Esophagus mucosa (tissue), 1 donor: ENCODE results near the gene S100A14. TPM values are rescaled to one million over a fixed set of nuclear protein-coding genes. Genes with fewer than 3 reads are reported as not detected.

Source experiments
- ATAC-seq: fragments of 200-7000 bp; cut with Tn5 transposase; one replicate; pipeline ENCODE4 v1.9.1; 2020
- total RNA-seq: library from RNA; stranded (reverse); gene quantifications from one replicate; pipeline ENCODE4 v1.2.4, GENCODE V29; 2023
- donor health status: DM: yes; HTN: yes; CAD: no.

S100A14 gene
- total RNA-seq, 1 donor from 2014 or later: 1,938 TPM

- no peak for ATAC-seq
Measured at GRCh38 chr1:153638261-153638660, 22.1 kb upstream of the S100A14 start.

- no peak for ATAC-seq
Measured at GRCh38 chr1:153636312-153636711, 20.2 kb upstream of the S100A14 start.

- ATAC-seq: no peak
Measured at GRCh38 chr1:153635872-153636271, 19.7 kb upstream of the S100A14 start.

- ATAC-seq: peak; percentile 97
Measured at GRCh38 chr1:153633754-153634665, 17.9 kb upstream of the S100A14 start, which contains the start of gene CHTOP. TSS of gene CHTOP (plus strand) at chr1:153634066. CDS start at chr1:153636589, 2,523 bp downstream.

- peak; percentile 20 for ATAC-seq
Measured at GRCh38 chr1:153633161-153633753, 17.1 kb upstream of the S100A14 start.

- no peak for ATAC-seq
Measured at GRCh38 chr1:153631047-153632022, 15.2 kb upstream of the S100A14 start.

- ATAC-seq: no peak
Measured at GRCh38 chr1:153630384-153630783, 14.3 kb upstream of the S100A14 start.

GRCh38 chr1:153629971-153630370 lies 13.8 kb upstream of the S100A14 start:
- no peak for ATAC-seq

GRCh38 chr1:153629343-153629665 lies 13.2 kb upstream of the S100A14 start:
- no peak for ATAC-seq

GRCh38 chr1:153628638-153629342 lies 12.7 kb upstream of the S100A14 start:
- no peak for ATAC-seq

GRCh38 chr1:153627715-153628626 lies 11.8 kb upstream of the S100A14 start, which contains the start of gene S100A1:
TSS of gene S100A1 (plus strand) at chr1:153628434. CDS start at chr1:153630522, 2,088 bp downstream.
- ATAC-seq: peak; percentile 4

- ATAC-seq: peak; percentile 79
Measured at GRCh38 chr1:153626904-153627714, 11.0 kb upstream of the S100A14 start, which contains the start of gene S100A13. TSS of gene S100A13 (minus strand) at chr1:153627505. CDS start at chr1:153626472, 1,033 bp downstream.

GRCh38 chr1:153626477-153626903 lies 10.4 kb upstream of the S100A14 start:
- ATAC-seq: no peak

- ATAC-seq: no peak
Measured at GRCh38 chr1:153624965-153625611, 9.0 kb upstream of the S100A14 start.

GRCh38 chr1:153623101-153623500 lies 7.0 kb upstream of the S100A14 start:
- no peak for ATAC-seq

- ATAC-seq: no peak
Measured at GRCh38 chr1:153619171-153619570, 3.0 kb upstream of the S100A14 start.

- ATAC-seq: peak; percentile 31
Measured at GRCh38 chr1:153617663-153618062, 1.5 kb upstream of the S100A14 start.

GRCh38 chr1:153616917-153617311 lies 789 bp upstream of the S100A14 start:
- peak; percentile 63 for ATAC-seq

GRCh38 chr1:153615406-153615805 lies 719 bp downstream of the S100A14 start:
- no peak for ATAC-seq
